SW 1271 (cell line): ENCODE measurements around the gene ZNF331.

Source experiments
- DNase-seq, 2 experiments: peaks; one replicate each; lab custom pipeline; 2025; lab: John Stamatoyannopoulos, UW

The ZNF331 gene

DNA sequence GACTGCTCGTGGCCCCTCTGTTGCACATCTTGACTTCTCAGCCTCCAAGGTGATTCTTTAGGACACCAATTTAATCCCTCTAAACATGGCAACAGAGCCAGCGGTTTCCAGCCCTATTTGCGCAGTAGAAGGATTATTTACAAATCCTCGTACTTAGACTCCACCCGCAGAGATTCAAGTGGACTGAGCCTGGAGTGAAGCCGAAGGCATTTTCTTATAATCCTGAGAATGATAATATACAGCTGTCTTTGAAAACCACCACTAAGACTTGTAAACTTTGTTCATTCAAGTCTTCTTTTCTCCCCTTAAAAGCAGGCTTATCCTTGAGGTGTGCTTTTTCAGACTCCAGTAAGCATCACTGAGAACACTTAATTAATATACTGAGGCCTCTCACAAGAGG is 89.0 kb downstream of the ZNF331 start:
- no peak for DNase-seq
